HEK293T (cell line): ENCODE measurements around the gene FBXW5.

ENCODE experiments used
- CTCF ChIA-PET: fragments of 350-600 bp; formaldehyde crosslinking; extraction: SDS; loops from one replicate; lab custom pipeline; 2021; ENCODE audit warnings: antibody characterized with exemption, inconsistent platforms; lab: Yijun Ruan, JAX
- POLR2A ChIA-PET: fragments of 350-600 bp; formaldehyde crosslinking; extraction: SDS; loops from one replicate; lab custom pipeline; 2020; ENCODE audit warnings: antibody characterized with exemption, inconsistent platforms; lab: Yijun Ruan, JAX
- DNase-seq: peaks from one replicate; pipeline ENCODE4 v3.0.0; 2012; ENCODE audit warnings: mixed read lengths; ENCODE audit errors: extremely low spot score
- BHLHE40 ChIP-seq: fragments of 450-650 bp; IDR thresholded peaks from 2 replicates; pipeline ENCODE4 v1.6.1; 2016; ENCODE audit warnings: mild to moderate bottlenecking, moderate library complexity, borderline replicate concordance
- ELF4 ChIP-seq: fragments of 450-650 bp; IDR thresholded peaks from 2 replicates; pipeline ENCODE4 v1.6.1; 2017; ENCODE audit warnings: antibody characterized with exemption
- FOXA1 ChIP-seq: fragments of 450-650 bp; IDR thresholded peaks from 2 replicates; pipeline ENCODE4 v1.6.1; 2016; ENCODE audit warnings: mild to moderate bottlenecking
- FOXK2 ChIP-seq: fragments of 450-650 bp; IDR thresholded peaks from 2 replicates; pipeline ENCODE4 v1.6.1; 2016; ENCODE audit warnings: mild to moderate bottlenecking
- FOXM1 ChIP-seq: fragments of 450-650 bp; IDR thresholded peaks from 2 replicates; pipeline ENCODE4 v1.6.1; 2017; ENCODE audit warnings: mild to moderate bottlenecking, borderline replicate concordance
- HDGF ChIP-seq: fragments of 450-650 bp; IDR thresholded peaks from 2 replicates; pipeline ENCODE4 v1.6.1; 2017; ENCODE audit warnings: antibody characterized with exemption, borderline replicate concordance
- L3MBTL2 ChIP-seq: fragments of 450-650 bp; conservative IDR thresholded peaks from 2 replicates; pipeline ENCODE4 v1.6.1; 2016; ENCODE audit warnings: mild to moderate bottlenecking
- LEF1 ChIP-seq: fragments of 450-650 bp; IDR thresholded peaks from 2 replicates; pipeline ENCODE4 v1.6.1; 2017; ENCODE audit warnings: mild to moderate bottlenecking, borderline replicate concordance
- NFRKB ChIP-seq: fragments of 450-650 bp; IDR thresholded peaks from 2 replicates; pipeline ENCODE4 v1.6.1; 2016; ENCODE audit warnings: mild to moderate bottlenecking, moderate library complexity
- SP1 ChIP-seq: fragments of 450-650 bp; IDR thresholded peaks from 2 replicates; pipeline ENCODE4 v1.6.1; 2017

FBXW5 gene

GRCh38 chr9:136890661-136891060 is 53.9 kb downstream of the FBXW5 start:
- POLR2A ChIA-PET: no interaction called here
- CTCF ChIA-PET: no interaction called here
- no peak for TF ChIP-seq LEF1
- TF ChIP-seq FOXM1: no peak
- no peak for TF ChIP-seq HDGF
- no peak for TF ChIP-seq NFRKB
- TF ChIP-seq SP1: no peak
- no peak for TF ChIP-seq ELF4
- TF ChIP-seq FOXA1: no peak
- no peak for TF ChIP-seq BHLHE40
- TF ChIP-seq FOXK2: no peak
- no peak for TF ChIP-seq L3MBTL2
- no peak for DNase-seq
